Activated CD4-positive, alpha-beta T cell treated with anti-CD3 and anti-CD28 coated beads for 36 hours (primary cell): ENCODE measurements around the gene MCRIP2. TPM values are rescaled to one million over a fixed set of nuclear protein-coding genes. Genes with fewer than 3 reads are reported as not detected.

Source experiments
- ATAC-seq: fragments of 200-7000 bp; cut with Tn5 transposase; one replicate; pipeline ENCODE4 v1.10.0; 2021; ENCODE audit warnings: mild to moderate bottlenecking, moderate library complexity
- CTCF ChIA-PET: fragments of 350-600 bp; sonication (Branson Sonifier 250); formaldehyde crosslinking; loops from one replicate; lab custom pipeline; 2021; ENCODE audit warnings: antibody characterized with exemption; lab: Charles Lee
- POLR2A ChIA-PET: fragments of 350-600 bp; sonication (Branson Sonifier 250); formaldehyde crosslinking; loops from one replicate; lab custom pipeline; 2021; ENCODE audit warnings: antibody characterized with exemption, inconsistent platforms; lab: Charles Lee
- DNase-seq: peaks from one replicate; pipeline ENCODE4 v3.0.0-alpha.2; 2020
- H3K27ac Mint-ChIP-seq: one replicate; pipeline ENCODE4 v1.8.0; 2021; ENCODE audit warnings: mixed read lengths
- H3K27me3 Mint-ChIP-seq: one replicate; pipeline ENCODE4 v1.8.0; 2021; ENCODE audit warnings: mixed read lengths
- H3K36me3 Mint-ChIP-seq: one replicate; pipeline ENCODE4 v1.8.0; 2021; ENCODE audit warnings: low read depth, mixed read lengths
- H3K4me1 Mint-ChIP-seq: one replicate; pipeline ENCODE4 v1.8.0; 2021; ENCODE audit warnings: mixed read lengths
- H3K4me3 Mint-ChIP-seq: one replicate; pipeline ENCODE4 v1.8.0; 2021; ENCODE audit warnings: mild to moderate bottlenecking, moderate library complexity, mixed read lengths
- H3K9me3 Mint-ChIP-seq: one replicate; pipeline ENCODE4 v1.8.0; 2021; ENCODE audit warnings: low read depth, mixed read lengths
- intact Hi-C, 2 experiments: fragments of 100-400 bp; cut with DNase I in 1 of 2; cut with micrococcal nuclease in 1 of 2; formaldehyde crosslinking; loops; one replicate each; pipeline versions ENCODE4 v1.14.2 to v1.15.1; 2022 to 2024; cut with DNase I, micrococcal nuclease
- total RNA-seq, 2 experiments: library from RNA; stranded (reverse); gene quantifications; one replicate each; pipeline ENCODE4 v1.2.3, GENCODE V29; 2021

The MCRIP2 gene
- total RNA-seq, 2 experiments from 2014 or later, result 28.5 to 44.0 TPM

GRCh38 chr16:680625-680945 lies 39.0 kb downstream of the MCRIP2 start:
- H3K36me3 Mint-ChIP-seq, result peaks cover 24% of the 10 kb centered on the region
- ATAC-seq, result no peak

GRCh38 chr16:680967-681745 lies 39.5 kb downstream of the MCRIP2 start:
- Mint-ChIP-seq H3K36me3 (peaks cover 28% of the 10 kb centered on the region), H3K27ac (peak overlapping the region; percentile 47), H3K4me3 (peak overlapping the region; percentile 76), H3K27me3 (no peaks in the 10 kb centered on the region), H3K9me3 (no peaks in the 10 kb centered on the region), H3K4me1 (peaks cover 36% of the 10 kb centered on the region)
- DNase-seq (peak; percentile 40), ATAC-seq (no peak)
- ChIA-PET POLR2A (no interaction called here), CTCF (interaction anchor here (0.6 to 1.0 kb wide), 2 partner anchors 38 to 59 kb away, joined by 4 read pairs; no protein-coding TSS in a partner anchor)
- intact Hi-C loops, result loop anchor here (1.0 to 5.0 kb wide), 12 partner anchors 9 to 1091 kb away; partner anchors contain the start of genes METTL26 (in 2 of the 2), ANTKMT (in 1 of the 2), CAPN15 (in 1 of the 2) and CHTF18 (in 1 of the 2)

More at GRCh38 chr16:680625-680945, 39.0 kb downstream of the MCRIP2 start:
- POLR2A ChIA-PET, result no interaction called here
- intact Hi-C loops, result loop anchor here (1.0 to 5.0 kb wide), 12 partner anchors 10 to 1092 kb away; partner anchors contain the start of genes METTL26 (in 2 of the 2), ANTKMT (in 1 of the 2), CAPN15 (in 1 of the 2) and CHTF18 (in 1 of the 2)
- CTCF ChIA-PET, result interaction anchor here (1.0 kb wide), 1 partner anchor 37 kb away, joined by 4 read pairs; no protein-coding TSS in a partner anchor
- Mint-ChIP-seq H3K9me3 (no peaks in the 10 kb centered on the region), H3K4me3 (peak overlapping the region; percentile 76), H3K27ac (peak overlapping the region; percentile 47), H3K27me3 (no peaks in the 10 kb centered on the region), H3K4me1 (peaks cover 35% of the 10 kb centered on the region)
- DNase-seq, result no peak

- H3K27me3 Mint-ChIP-seq, result no peaks in the 10 kb centered on the region
- no peaks in the 10 kb centered on the region for H3K9me3 Mint-ChIP-seq
- ChIA-PET POLR2A (no interaction called here), CTCF (interaction anchor here (0.6 to 1.0 kb wide), 2 partner anchors 39 to 60 kb away, joined by 4 read pairs; no protein-coding TSS in a partner anchor)
- ATAC-seq, result no peak
- no peak for DNase-seq
- H3K4me3 Mint-ChIP-seq, result peak overlapping the region; percentile 76
- peaks cover 32% of the 10 kb centered on the region for H3K36me3 Mint-ChIP-seq
- H3K4me1 Mint-ChIP-seq, result peaks cover 34% of the 10 kb centered on the region
- intact Hi-C loops, result loop anchor here (5.0 kb wide), 7 partner anchors 40 to 1090 kb away; partner anchors contain the start of genes ANTKMT (in 1 of the 2), CAPN15 (in 1 of the 2), DECR2 (in 1 of the 2) and EME2 (in 1 of the 2)
- peak overlapping the region; percentile 26 for H3K27ac Mint-ChIP-seq
Observed at GRCh38 chr16:681746-682427, 40.3 kb downstream of the MCRIP2 start.

GRCh38 chr16:682493-683395 lies 41.1 kb downstream of the MCRIP2 start:
- Mint-ChIP-seq H3K9me3 (no peaks in the 10 kb centered on the region), H3K4me1 (peaks cover 34% of the 10 kb centered on the region), H3K4me3 (peak overlapping the region; percentile 76), H3K27me3 (no peaks in the 10 kb centered on the region), H3K36me3 (peaks cover 32% of the 10 kb centered on the region), H3K27ac (peak overlapping the region; percentile 58)
- no peak for ATAC-seq
- ChIA-PET CTCF (interaction anchor here (0.6 kb wide), 1 partner anchor 195 kb away, joined by 4 read pairs; no protein-coding TSS in a partner anchor), POLR2A (no interaction called here)
- intact Hi-C loops, result loop anchor here (5.0 kb wide), 7 partner anchors 40 to 1090 kb away; partner anchors contain the start of genes ANTKMT (in 1 of the 2), CAPN15 (in 1 of the 2), DECR2 (in 1 of the 2) and EME2 (in 1 of the 2)
- DNase-seq, result no peak

GRCh38 chr16:683396-684070 lies 41.9 kb downstream of the MCRIP2 start:
- intact Hi-C loops, result loop anchor here (1.0 to 5.0 kb wide), 13 partner anchors 15 to 1089 kb away; partner anchors contain the start of genes ANTKMT (in 2 of the 2), METTL26 (in 2 of the 2), CAPN15 (in 1 of the 2) and CHTF18 (in 1 of the 2)
- Mint-ChIP-seq H3K4me3 (peak overlapping the region; percentile 76), H3K36me3 (peaks cover 32% of the 10 kb centered on the region), H3K9me3 (no peaks in the 10 kb centered on the region), H3K27ac (peak overlapping the region; percentile 58), H3K4me1 (peaks cover 36% of the 10 kb centered on the region), H3K27me3 (no peaks in the 10 kb centered on the region)
- DNase-seq (peak; percentile 41), ATAC-seq (no peak)
- ChIA-PET POLR2A (no interaction called here), CTCF (interaction anchor here (0.6 to 1.0 kb wide), 3 partner anchors 29 to 258 kb away, joined by 3 to 4 read pairs (median 4); partner anchors contain the start of gene RAB11FIP3)

GRCh38 chr16:684071-684794 lies 42.6 kb downstream of the MCRIP2 start, which contains the start of gene JMJD8:
TSS of gene JMJD8 (minus strand) at chr16:684334. CDS start at chr16:684319, 15 bp downstream.
- Mint-ChIP-seq H3K27me3 (no peaks in the 10 kb centered on the region), H3K27ac (peak within 1 kb of the TSS; percentile 58), H3K36me3 (peaks cover 32% of the 10 kb centered on the region), H3K4me3 (peak within 1 kb of the TSS; percentile 76), H3K9me3 (no peaks in the 10 kb centered on the region), H3K4me1 (peaks cover 40% of the 10 kb centered on the region)
- peak; percentile 80 for ATAC-seq
- intact Hi-C loops, result loop anchor here (1.0 to 5.0 kb wide), 13 partner anchors 15 to 1088 kb away; partner anchors contain the start of genes ANTKMT (in 2 of the 2), METTL26 (in 2 of the 2), CAPN15 (in 1 of the 2) and CHTF18 (in 1 of the 2)
- ChIA-PET CTCF (interaction anchor here (0.6 to 1.0 kb wide), 2 partner anchors 28 to 259 kb away, joined by 3 to 4 read pairs; partner anchors contain the start of gene RAB11FIP3), POLR2A (no interaction called here)
- DNase-seq, result peak; percentile 99

- POLR2A ChIA-PET, result no interaction called here
- H3K4me1 Mint-ChIP-seq, result peaks cover 42% of the 10 kb centered on the region
- CTCF ChIA-PET, result no interaction called here
- no peak overlapping the region for H3K4me3 Mint-ChIP-seq
- ATAC-seq, result no peak
- H3K9me3 Mint-ChIP-seq, result no peaks in the 10 kb centered on the region
- intact Hi-C loops, result loop anchor here (1.0 to 5.0 kb wide), 13 partner anchors 16 to 1087 kb away; partner anchors contain the start of genes ANTKMT (in 2 of the 2), METTL26 (in 2 of the 2), CAPN15 (in 1 of the 2) and CHTF18 (in 1 of the 2)
- no peak overlapping the region for H3K27ac Mint-ChIP-seq
- no peak for DNase-seq
- H3K36me3 Mint-ChIP-seq, result peaks cover 32% of the 10 kb centered on the region
- H3K27me3 Mint-ChIP-seq, result no peaks in the 10 kb centered on the region
Observed at GRCh38 chr16:684961-685696, 43.5 kb downstream of the MCRIP2 start.

GRCh38 chr16:685967-686366 lies 44.3 kb downstream of the MCRIP2 start:
- ChIA-PET POLR2A (no interaction called here), CTCF (interaction anchor here (0.5 kb wide), 1 partner anchor 1529 kb away, joined by 4 read pairs; the partner anchor contains the start of gene PGP)
- Mint-ChIP-seq H3K4me1 (peaks cover 46% of the 10 kb centered on the region), H3K4me3 (no peak overlapping the region), H3K27ac (no peak overlapping the region), H3K36me3 (peaks cover 31% of the 10 kb centered on the region), H3K9me3 (no peaks in the 10 kb centered on the region), H3K27me3 (no peaks in the 10 kb centered on the region)
- ATAC-seq, result no peak
- intact Hi-C loops, result loop anchor here in 1 of 2 experiments (2.0 kb wide), 1 partner anchor 17 kb away; the partner anchor contains the start of gene RHOT2
- DNase-seq, result peak; percentile 47
